KMS-11 (cell line): Measurements from ENCODE around the gene UNK.

Experiments
- H2AFZ ChIP-seq: fragments of 200-600 bp; sonication (generic); 2 replicates; pipeline ENCODE4 v1.6.1; 2016; ENCODE audit warnings: antibody characterized with exemption, mixed run types, low read depth
- H3K27ac ChIP-seq: fragments of 200-600 bp; sonication (generic); 2 replicates; pipeline ENCODE4 v1.6.1; 2016; ENCODE audit warnings: mild to moderate bottlenecking, mixed run types
- H3K27me3 ChIP-seq: fragments of 200-600 bp; sonication (generic); 2 replicates; pipeline ENCODE4 v1.6.1; 2017; ENCODE audit warnings: mild to moderate bottlenecking, low read depth, mixed run types, moderate library complexity; ENCODE audit not compliant: insufficient read depth
- H3K36me3 ChIP-seq: fragments of 200-600 bp; sonication (generic); 2 replicates; pipeline ENCODE4 v1.6.1; 2017; ENCODE audit warnings: mild to moderate bottlenecking, mixed run types; ENCODE audit not compliant: insufficient read depth
- H3K4me1 ChIP-seq: fragments of 200-600 bp; sonication (generic); 2 replicates; pipeline ENCODE4 v1.6.1; 2016; ENCODE audit warnings: mild to moderate bottlenecking, low read depth, mixed run types; ENCODE audit not compliant: poor library complexity, severe bottlenecking
- H3K4me2 ChIP-seq: fragments of 200-600 bp; sonication (generic); 2 replicates; pipeline ENCODE4 v1.7.0; 2016; ENCODE audit warnings: mild to moderate bottlenecking, mixed run types
- H3K4me3 ChIP-seq: fragments of 200-600 bp; sonication (generic); IDR thresholded peaks from 2 replicates; pipeline ENCODE4 v1.6.1; 2017; ENCODE audit warnings: low read depth, low read length, mixed read lengths; ENCODE audit not compliant: insufficient read depth
- H3K79me2 ChIP-seq: fragments of 200-600 bp; sonication (generic); 2 replicates; pipeline ENCODE4 v1.6.1; 2016; ENCODE audit warnings: low read depth, mixed run types; ENCODE audit not compliant: insufficient read depth
- H3K9ac ChIP-seq: fragments of 200-600 bp; sonication (generic); 2 replicates; pipeline ENCODE4 v1.6.1; 2016; ENCODE audit warnings: mild to moderate bottlenecking, mixed run types
- H4K20me1 ChIP-seq: fragments of 200-600 bp; sonication (generic); 2 replicates; pipeline ENCODE4 v1.6.1; 2016; ENCODE audit warnings: mild to moderate bottlenecking, mixed run types; ENCODE audit not compliant: insufficient read depth
- TF ChIP-seq, protein P1 (sequence below): fragments of 200-600 bp; sonication (generic); conservative IDR thresholded peaks from 2 replicates; pipeline ENCODE4 v1.6.1; 2017; ENCODE audit warnings: low read depth, mild to moderate bottlenecking, antibody characterized with exemption, low read length, moderate library complexity, mixed read lengths

Gene UNK

DNA sequence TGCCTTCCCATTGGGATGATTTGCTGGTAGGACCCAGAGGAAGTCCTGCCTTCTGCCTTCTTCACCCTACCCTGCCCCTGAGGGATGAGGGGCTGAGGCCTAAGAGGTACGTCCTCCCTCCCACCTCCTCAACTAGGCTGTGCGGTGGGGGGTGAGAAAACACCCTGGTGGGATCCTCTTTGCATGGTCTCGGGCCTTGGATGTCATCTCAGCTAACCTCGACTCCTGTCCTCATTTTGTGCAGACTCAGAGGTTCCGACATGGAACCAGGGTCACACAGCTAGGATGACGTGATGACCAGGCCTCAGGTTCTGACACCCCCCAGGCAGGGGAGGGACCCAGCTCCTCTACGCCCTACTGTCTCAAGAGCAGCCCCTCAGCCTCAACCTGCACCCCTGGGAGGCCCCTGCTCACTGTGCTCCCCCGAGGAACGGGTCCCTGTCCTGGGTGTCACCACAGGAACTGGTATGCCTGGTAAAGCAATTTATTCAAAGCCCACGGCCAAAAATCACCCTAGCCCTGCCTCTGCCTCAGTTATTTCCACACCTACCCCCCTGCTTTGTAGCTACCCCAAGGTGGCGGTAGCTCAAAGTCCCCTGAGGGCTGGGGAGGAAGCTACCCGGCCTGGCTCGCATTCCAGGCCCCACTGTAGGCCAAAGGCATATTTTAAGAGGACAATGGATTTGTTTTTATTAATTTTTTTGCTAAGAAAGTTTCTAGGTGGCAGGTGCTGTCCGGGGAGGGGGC, 42.1 kb downstream of the UNK start:
- Histone ChIP-seq H4K20me1 (no peaks in the 10 kb centered on the region), H3K4me1 (peaks cover 22% of the 10 kb centered on the region), H2AFZ (peak overlapping the region; percentile 82), H3K4me2 (peak overlapping the region; percentile 56; the same call in 1 of the 2 replicates), H3K27me3 (no peaks in the 10 kb centered on the region), H3K36me3 (no peaks in the 10 kb centered on the region), H3K79me2 (no peaks in the 10 kb centered on the region), H3K4me3 (no peak overlapping the region), H3K9ac (no peak overlapping the region), H3K27ac (peak overlapping the region; percentile 30; the same call in 1 of the 2 replicates)
- TF ChIP-seq, protein P1, sequence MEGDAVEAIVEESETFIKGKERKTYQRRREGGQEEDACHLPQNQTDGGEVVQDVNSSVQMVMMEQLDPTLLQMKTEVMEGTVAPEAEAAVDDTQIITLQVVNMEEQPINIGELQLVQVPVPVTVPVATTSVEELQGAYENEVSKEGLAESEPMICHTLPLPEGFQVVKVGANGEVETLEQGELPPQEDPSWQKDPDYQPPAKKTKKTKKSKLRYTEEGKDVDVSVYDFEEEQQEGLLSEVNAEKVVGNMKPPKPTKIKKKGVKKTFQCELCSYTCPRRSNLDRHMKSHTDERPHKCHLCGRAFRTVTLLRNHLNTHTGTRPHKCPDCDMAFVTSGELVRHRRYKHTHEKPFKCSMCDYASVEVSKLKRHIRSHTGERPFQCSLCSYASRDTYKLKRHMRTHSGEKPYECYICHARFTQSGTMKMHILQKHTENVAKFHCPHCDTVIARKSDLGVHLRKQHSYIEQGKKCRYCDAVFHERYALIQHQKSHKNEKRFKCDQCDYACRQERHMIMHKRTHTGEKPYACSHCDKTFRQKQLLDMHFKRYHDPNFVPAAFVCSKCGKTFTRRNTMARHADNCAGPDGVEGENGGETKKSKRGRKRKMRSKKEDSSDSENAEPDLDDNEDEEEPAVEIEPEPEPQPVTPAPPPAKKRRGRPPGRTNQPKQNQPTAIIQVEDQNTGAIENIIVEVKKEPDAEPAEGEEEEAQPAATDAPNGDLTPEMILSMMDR = no peak

DNA sequence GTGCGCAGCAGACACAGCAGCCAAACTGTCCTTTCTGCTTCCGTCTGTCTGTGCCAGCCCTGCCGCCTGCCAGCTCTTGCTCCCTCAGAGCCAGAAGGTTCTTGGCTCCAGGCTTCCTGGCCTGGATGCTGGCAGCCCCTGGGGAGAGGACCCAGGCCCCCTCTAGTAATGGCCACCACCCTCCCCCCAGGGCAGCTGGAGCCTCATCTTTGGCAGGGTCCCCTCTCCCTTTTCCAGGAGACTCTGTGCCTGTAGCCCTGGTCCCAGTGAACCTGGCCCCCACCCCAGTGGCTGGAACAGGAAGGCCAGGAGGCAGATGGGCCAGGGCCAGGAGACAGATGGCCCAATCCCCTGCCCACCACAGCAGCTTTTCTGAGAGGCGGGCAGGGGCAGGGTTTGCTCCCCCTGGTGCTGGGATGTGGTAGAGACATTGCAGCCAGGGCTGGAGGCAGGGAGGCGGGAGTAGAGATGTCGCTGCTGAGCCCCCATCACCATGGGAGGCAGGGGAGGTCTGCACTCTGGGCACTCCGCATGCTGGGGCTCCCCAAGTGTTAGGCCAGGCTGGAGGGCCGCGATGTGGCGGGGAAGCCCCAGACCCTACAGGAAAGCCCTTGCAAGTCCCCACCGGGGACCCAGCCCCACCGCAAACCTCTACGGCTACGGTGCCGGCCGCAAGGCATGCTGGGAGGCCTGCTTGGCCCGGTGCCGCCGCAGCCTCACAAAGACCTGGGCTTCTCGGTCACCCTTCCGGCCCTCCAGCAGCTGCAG, 42.9 kb downstream of the UNK start:
- Histone ChIP-seq H4K20me1 (no peaks in the 10 kb centered on the region), H3K79me2 (no peaks in the 10 kb centered on the region), H3K9ac (no peak overlapping the region; the same call in 1 of the 2 replicates), H2AFZ (peak overlapping the region; percentile 82), H3K4me3 (no peak overlapping the region), H3K4me2 (peak overlapping the region; percentile 56; the same call in 1 of the 2 replicates), H3K27ac (peak overlapping the region; percentile 30; the same call in 1 of the 2 replicates), H3K4me1 (peaks cover 17% of the 10 kb centered on the region), H3K27me3 (no peaks in the 10 kb centered on the region), H3K36me3 (no peaks in the 10 kb centered on the region)
- TF ChIP-seq, protein P1 = peak; percentile 77

DNA sequence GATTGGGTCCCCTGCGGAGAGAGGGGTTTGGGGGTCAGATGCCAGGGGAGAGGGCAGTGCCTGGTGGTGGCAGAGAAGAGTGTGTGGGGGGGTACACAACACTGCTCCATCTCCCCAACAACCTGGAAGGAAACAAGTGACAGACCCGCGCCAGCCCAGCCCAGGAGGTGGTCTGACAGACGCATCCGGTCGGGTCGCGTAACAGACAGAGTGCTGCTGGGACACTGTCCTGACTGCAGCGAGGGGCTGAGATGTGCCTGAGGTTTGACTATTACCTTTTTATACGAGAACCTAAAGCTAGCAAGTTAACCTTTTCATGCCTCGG, 43.4 kb downstream of the UNK start:
- Histone ChIP-seq H4K20me1 (no peaks in the 10 kb centered on the region), H3K79me2 (no peaks in the 10 kb centered on the region), H3K27ac (peak overlapping the region; percentile 30; the same call in 1 of the 2 replicates), H3K9ac (no peak overlapping the region; the same call in 1 of the 2 replicates), H2AFZ (peak overlapping the region; percentile 82), H3K4me2 (peak overlapping the region; percentile 56; the same call in 1 of the 2 replicates), H3K27me3 (no peaks in the 10 kb centered on the region), H3K4me1 (peaks cover 17% of the 10 kb centered on the region), H3K36me3 (no peaks in the 10 kb centered on the region), H3K4me3 (no peak overlapping the region)
- TF ChIP-seq, protein P1 = no peak

DNA sequence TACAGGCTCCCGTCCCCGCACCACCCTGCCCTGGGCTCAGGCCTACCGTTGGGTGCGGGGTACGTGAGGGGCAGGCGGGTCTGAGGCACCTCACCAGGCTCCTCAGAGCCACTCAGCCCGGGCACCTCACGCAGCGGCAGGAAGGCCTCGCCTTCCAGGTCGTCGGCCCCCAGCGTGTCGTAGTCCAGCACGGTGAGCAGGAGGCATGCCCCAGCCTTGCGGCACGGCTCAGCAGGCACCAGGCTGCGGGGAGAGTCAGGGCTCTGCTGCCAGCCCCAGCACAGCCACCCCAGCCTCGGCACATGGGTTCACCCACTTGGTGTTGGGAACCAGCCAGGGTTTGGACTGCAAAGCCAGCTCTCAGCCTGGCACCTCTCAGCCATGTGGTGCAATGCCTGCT, 44.1 kb downstream of the UNK start:
- no peak overlapping the region for H3K9ac ChIP-seq
- H3K79me2 ChIP-seq = no peaks in the 10 kb centered on the region
- H2AFZ ChIP-seq = no peak overlapping the region
- no peak overlapping the region for H3K4me3 ChIP-seq
- H3K36me3 ChIP-seq = no peaks in the 10 kb centered on the region
- TF ChIP-seq, protein P1 = no peak
- H3K4me1 ChIP-seq = peaks cover 17% of the 10 kb centered on the region
- H4K20me1 ChIP-seq = no peaks in the 10 kb centered on the region
- no peak overlapping the region for H3K4me2 ChIP-seq
- H3K27ac ChIP-seq = no peak overlapping the region
- H3K27me3 ChIP-seq = no peaks in the 10 kb centered on the region
